ENCODE data around the gene SLC44A3. TPM values are rescaled to one million over a fixed set of nuclear protein-coding genes. Genes with fewer than 3 reads are reported as not detected.
A peak's percentile ranks its signal among the peaks of the same experiment; 100 is the strongest.

The SLC44A3 gene
- total RNA-seq, 1 donor: 2.9 TPM

DNA sequence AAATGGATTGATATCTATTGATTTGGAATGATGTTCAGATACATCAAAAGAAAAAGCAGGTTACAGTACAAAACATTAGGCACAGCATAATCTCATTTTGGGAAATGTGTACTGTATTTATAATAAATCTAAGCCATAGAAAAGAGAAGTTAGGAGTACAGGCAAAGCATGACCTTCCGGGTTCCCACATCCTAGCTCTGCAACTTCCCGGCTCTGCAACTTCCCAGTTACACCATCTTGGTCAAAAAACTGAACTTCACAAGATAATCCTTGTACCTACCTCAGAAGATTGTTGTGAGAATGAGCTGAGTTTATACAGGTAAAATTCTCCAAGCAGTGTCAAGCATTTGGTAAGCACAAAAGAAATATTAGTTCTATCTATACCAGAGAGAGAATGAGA lies 21.7 kb upstream of the SLC44A3 start:
- peaks cover 7% of the 10 kb centered on the region for H3K27me3 ChIP-seq (ENCODE audit: insufficient read depth, low read length)
- no peak overlapping the region for H3K4me2 ChIP-seq (ENCODE audit: insufficient read depth, low read length)
- TF ChIP-seq, protein P1, sequence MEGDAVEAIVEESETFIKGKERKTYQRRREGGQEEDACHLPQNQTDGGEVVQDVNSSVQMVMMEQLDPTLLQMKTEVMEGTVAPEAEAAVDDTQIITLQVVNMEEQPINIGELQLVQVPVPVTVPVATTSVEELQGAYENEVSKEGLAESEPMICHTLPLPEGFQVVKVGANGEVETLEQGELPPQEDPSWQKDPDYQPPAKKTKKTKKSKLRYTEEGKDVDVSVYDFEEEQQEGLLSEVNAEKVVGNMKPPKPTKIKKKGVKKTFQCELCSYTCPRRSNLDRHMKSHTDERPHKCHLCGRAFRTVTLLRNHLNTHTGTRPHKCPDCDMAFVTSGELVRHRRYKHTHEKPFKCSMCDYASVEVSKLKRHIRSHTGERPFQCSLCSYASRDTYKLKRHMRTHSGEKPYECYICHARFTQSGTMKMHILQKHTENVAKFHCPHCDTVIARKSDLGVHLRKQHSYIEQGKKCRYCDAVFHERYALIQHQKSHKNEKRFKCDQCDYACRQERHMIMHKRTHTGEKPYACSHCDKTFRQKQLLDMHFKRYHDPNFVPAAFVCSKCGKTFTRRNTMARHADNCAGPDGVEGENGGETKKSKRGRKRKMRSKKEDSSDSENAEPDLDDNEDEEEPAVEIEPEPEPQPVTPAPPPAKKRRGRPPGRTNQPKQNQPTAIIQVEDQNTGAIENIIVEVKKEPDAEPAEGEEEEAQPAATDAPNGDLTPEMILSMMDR (IDR thresholded peaks at IDR 0.05; ENCODE audit: extremely low read depth, low read depth, low read length): no peak
- H2AFZ ChIP-seq (ENCODE audit: low read length): no peak overlapping the region
- no peak overlapping the region for H3K4me3 ChIP-seq (ENCODE audit: insufficient read depth, low read length)
- no peak for DNase-seq (ENCODE audit: insufficient read length, low spot score, missing footprints)
- peaks cover 17% of the 10 kb centered on the region for H3K4me1 ChIP-seq (ENCODE audit: insufficient read depth, low read length)
- no peak overlapping the region for H3K27ac ChIP-seq (ENCODE audit: low read depth, low read length)
- no peaks in the 10 kb centered on the region for H3K36me3 ChIP-seq (ENCODE audit: insufficient read depth, low read length)
- H3K79me2 ChIP-seq (ENCODE audit: insufficient read depth, low read length): no peaks in the 10 kb centered on the region
- no peaks in the 10 kb centered on the region for H3K9me3 ChIP-seq (ENCODE audit: low read depth, low read length)
- H4K20me1 ChIP-seq (ENCODE audit: insufficient read depth, low read length): no peaks in the 10 kb centered on the region

DNA sequence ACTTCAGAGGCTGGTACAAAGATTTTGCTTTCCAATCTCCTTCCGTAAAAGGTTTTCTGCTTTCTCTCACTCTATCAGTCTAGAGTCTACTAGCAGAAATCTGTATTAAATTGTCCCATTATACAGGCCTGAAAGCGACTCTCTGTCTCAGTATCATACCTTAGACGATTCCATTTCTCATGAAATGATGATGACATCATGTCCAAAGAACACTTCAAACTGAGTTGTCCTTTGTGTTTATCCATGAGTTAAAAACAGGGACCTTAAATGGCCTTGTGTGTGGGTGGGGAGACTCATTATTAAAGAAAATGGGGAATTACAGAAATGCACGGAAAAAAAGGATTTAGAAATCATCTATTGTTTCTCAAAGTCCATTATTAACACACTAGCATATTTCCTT lies 21.0 kb upstream of the SLC44A3 start:
- Histone ChIP-seq H4K20me1 (ENCODE audit: insufficient read depth, low read length) (no peaks in the 10 kb centered on the region), H3K4me2 (ENCODE audit: insufficient read depth, low read length) (no peak overlapping the region)
- DNase-seq (ENCODE audit: insufficient read length, low spot score, missing footprints): no peak

DNA sequence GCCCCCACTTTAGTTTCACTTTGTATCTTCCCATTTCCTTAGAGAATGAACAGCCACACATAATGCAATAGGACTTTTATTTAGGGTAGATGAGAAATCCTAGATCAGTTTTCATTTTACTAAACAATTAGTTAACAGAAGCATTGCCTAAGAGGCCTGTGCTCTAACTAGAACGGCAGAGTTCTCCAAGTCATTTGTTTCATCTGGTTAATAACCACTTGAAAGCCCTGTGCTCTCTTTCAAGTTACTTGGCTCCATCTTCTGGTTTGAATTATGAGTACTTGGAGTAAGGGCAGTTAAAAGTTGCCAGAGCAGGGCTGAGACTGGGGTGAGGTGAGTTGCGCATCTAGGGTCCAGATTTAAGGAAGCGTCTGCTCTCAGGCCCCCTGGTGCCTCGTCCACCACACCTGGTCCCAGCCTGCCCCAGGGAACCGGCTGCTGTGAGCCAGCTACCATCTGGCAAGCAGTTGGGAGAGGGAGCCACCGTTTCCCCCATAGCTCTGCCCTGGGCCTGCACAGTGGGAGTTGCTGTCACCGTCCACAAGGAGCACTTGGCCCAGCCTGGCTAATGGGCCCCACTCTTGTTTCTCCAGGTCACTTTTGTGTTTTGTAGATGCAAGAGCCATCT lies 18.1 kb upstream of the SLC44A3 start:
- Histone ChIP-seq H2AFZ (ENCODE audit: low read length) (peak overlapping the region; percentile 82), H4K20me1 (ENCODE audit: insufficient read depth, low read length) (no peaks in the 10 kb centered on the region), H3K27ac (ENCODE audit: low read depth, low read length) (peak overlapping the region; percentile 16), H3K4me1 (ENCODE audit: insufficient read depth, low read length) (peaks cover 16% of the 10 kb centered on the region), H3K4me3 (ENCODE audit: insufficient read depth, low read length) (peak overlapping the region; percentile 59), H3K4me2 (ENCODE audit: insufficient read depth, low read length) (peak overlapping the region; percentile 67), H3K36me3 (ENCODE audit: insufficient read depth, low read length) (no peaks in the 10 kb centered on the region), H3K9me3 (ENCODE audit: low read depth, low read length) (no peaks in the 10 kb centered on the region), H3K27me3 (ENCODE audit: insufficient read depth, low read length) (peaks cover 4% of the 10 kb centered on the region), H3K79me2 (ENCODE audit: insufficient read depth, low read length) (no peaks in the 10 kb centered on the region)
- TF ChIP-seq, protein P1 (IDR thresholded peaks at IDR 0.05; ENCODE audit: extremely low read depth, low read depth, low read length): peak; percentile 64
- peak; percentile 81 for DNase-seq (ENCODE audit: insufficient read length, low spot score, missing footprints)

More for the DNA sequence above, 21.0 kb upstream of the SLC44A3 start:
- Histone ChIP-seq H3K27ac (ENCODE audit: low read depth, low read length) (no peak overlapping the region), H3K4me1 (ENCODE audit: insufficient read depth, low read length) (peaks cover 16% of the 10 kb centered on the region), H2AFZ (ENCODE audit: low read length) (no peak overlapping the region), H3K4me3 (ENCODE audit: insufficient read depth, low read length) (no peak overlapping the region), H3K27me3 (ENCODE audit: insufficient read depth, low read length) (peaks cover 7% of the 10 kb centered on the region), H3K36me3 (ENCODE audit: insufficient read depth, low read length) (no peaks in the 10 kb centered on the region), H3K79me2 (ENCODE audit: insufficient read depth, low read length) (no peaks in the 10 kb centered on the region), H3K9me3 (ENCODE audit: low read depth, low read length) (no peaks in the 10 kb centered on the region)
- TF ChIP-seq, protein P1 (IDR thresholded peaks at IDR 0.05; ENCODE audit: extremely low read depth, low read depth, low read length): no peak

DNA sequence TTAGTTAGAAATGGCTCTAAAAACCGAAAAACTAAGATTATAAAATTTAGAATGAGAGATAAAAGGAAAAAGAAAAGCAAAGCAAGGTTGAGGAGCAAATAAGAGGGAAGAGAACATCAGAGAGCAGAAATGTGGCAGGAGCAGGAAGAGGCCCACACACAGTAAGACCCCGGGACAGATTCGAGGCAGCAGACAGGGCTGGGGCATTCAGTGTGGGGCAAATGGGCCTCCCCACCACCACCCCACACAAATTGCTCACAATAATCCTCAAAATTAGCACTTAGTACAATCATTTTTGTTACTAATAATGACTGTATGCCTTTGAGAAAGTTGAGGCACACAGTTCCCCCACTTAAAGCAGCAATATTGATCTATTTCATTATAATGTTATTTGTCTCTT lies 17.1 kb upstream of the SLC44A3 start:
- no peaks in the 10 kb centered on the region for H3K36me3 ChIP-seq (ENCODE audit: insufficient read depth, low read length)
- TF ChIP-seq, protein P1 (IDR thresholded peaks at IDR 0.05; ENCODE audit: extremely low read depth, low read depth, low read length): no peak
- no peak overlapping the region for H2AFZ ChIP-seq (ENCODE audit: low read length)
- H3K9me3 ChIP-seq (ENCODE audit: low read depth, low read length): no peaks in the 10 kb centered on the region
- no peak for DNase-seq (ENCODE audit: insufficient read length, low spot score, missing footprints)
- peaks cover 16% of the 10 kb centered on the region for H3K4me1 ChIP-seq (ENCODE audit: insufficient read depth, low read length)
- no peak overlapping the region for H3K4me3 ChIP-seq (ENCODE audit: insufficient read depth, low read length)
- H3K27me3 ChIP-seq (ENCODE audit: insufficient read depth, low read length): peaks cover 5% of the 10 kb centered on the region
- no peaks in the 10 kb centered on the region for H3K79me2 ChIP-seq (ENCODE audit: insufficient read depth, low read length)
- H3K4me2 ChIP-seq (ENCODE audit: insufficient read depth, low read length): no peak overlapping the region
- no peak overlapping the region for H3K27ac ChIP-seq (ENCODE audit: low read depth, low read length)
- H4K20me1 ChIP-seq (ENCODE audit: insufficient read depth, low read length): no peaks in the 10 kb centered on the region
